ENCODE results near the gene CD28. TPM values are rescaled to one million over a fixed set of nuclear protein-coding genes. Genes with fewer than 3 reads are reported as not detected.

CD28 gene
- total RNA-seq, 1 experiment from 2014 or later = not detected

- Mint-ChIP-seq H3K4me1 (ENCODE audit: insufficient read depth, unreplicated experiment) (peaks cover 6% of the 10 kb centered on the region), H3K27me3 (ENCODE audit: insufficient read depth, unreplicated experiment) (no peaks in the 10 kb centered on the region), H3K4me3 (ENCODE audit: unreplicated experiment) (no peak overlapping the region), H3K36me3 (ENCODE audit: insufficient read depth, unreplicated experiment) (no peaks in the 10 kb centered on the region), H3K27ac (ENCODE audit: low read depth, unreplicated experiment) (no peak overlapping the region), H3K9me3 (ENCODE audit: unreplicated experiment) (no peaks in the 10 kb centered on the region)
- no peak for DNase-seq (ENCODE audit: unreplicated experiment)
- TF ChIP-seq CTCF (IDR thresholded peaks at IDR 0.05; ENCODE audit: unreplicated experiment) = no peak
- POLR2A ChIA-PET = interaction anchor here (1.3 kb wide), 1 partner anchor 28 kb away, joined by 3 read pairs; no protein-coding TSS in a partner anchor
- CTCF ChIA-PET = interaction anchor here (0.6 kb wide), 1 partner anchor 14 kb away, joined by 3 read pairs; no protein-coding TSS in a partner anchor
- intact Hi-C loops (cut with micrococcal nuclease) = no loop called here
- BruUV-seq (replicated peaks) = no TSS peak
Observed at GRCh38 chr2:203722411-203722810, 16.0 kb downstream of the CD28 start.

DNA sequence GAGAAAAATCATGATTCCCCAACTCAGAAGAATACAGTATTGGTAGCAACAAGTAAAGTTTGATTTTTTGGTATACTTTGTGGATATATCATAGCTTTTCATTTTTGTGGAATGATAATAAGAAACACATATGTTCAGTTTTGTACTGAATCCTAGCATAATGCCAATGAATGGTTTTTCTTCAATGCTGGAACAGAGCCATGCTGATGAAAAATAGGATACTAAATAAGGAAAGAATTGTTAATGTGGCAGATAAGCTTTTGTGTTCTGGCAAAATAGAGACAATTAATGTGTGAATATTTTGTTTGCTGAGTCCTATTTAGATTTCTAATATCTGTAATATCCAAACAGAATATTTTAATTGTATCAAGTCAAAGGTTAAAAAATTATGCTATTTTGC, 21.9 kb downstream of the CD28 start:
- TF ChIP-seq CTCF (IDR thresholded peaks at IDR 0.05; ENCODE audit: unreplicated experiment) = no peak
- DNase-seq (ENCODE audit: unreplicated experiment) = no peak
- no peaks in the 10 kb centered on the region for H3K27me3 Mint-ChIP-seq (ENCODE audit: insufficient read depth, unreplicated experiment)
- CTCF ChIA-PET = interaction anchor here (1.4 kb wide), 1 partner anchor 13 kb away, joined by 3 read pairs; no protein-coding TSS in a partner anchor
- intact Hi-C loops (cut with micrococcal nuclease) = no loop called here
- peaks cover 26% of the 10 kb centered on the region for H3K4me1 Mint-ChIP-seq (ENCODE audit: insufficient read depth, unreplicated experiment)
- POLR2A ChIA-PET = no interaction called here
- H3K27ac Mint-ChIP-seq (ENCODE audit: low read depth, unreplicated experiment) = no peak overlapping the region
- no peaks in the 10 kb centered on the region for H3K36me3 Mint-ChIP-seq (ENCODE audit: insufficient read depth, unreplicated experiment)
- H3K9me3 Mint-ChIP-seq (ENCODE audit: unreplicated experiment) = no peaks in the 10 kb centered on the region
- no peak overlapping the region for H3K4me3 Mint-ChIP-seq (ENCODE audit: unreplicated experiment)
- BruUV-seq (replicated peaks) = no TSS peak

GRCh38 chr2:203730076-203730729, 23.8 kb downstream of the CD28 start:
- Mint-ChIP-seq H3K36me3 (ENCODE audit: insufficient read depth, unreplicated experiment) (no peaks in the 10 kb centered on the region), H3K9me3 (ENCODE audit: unreplicated experiment) (no peaks in the 10 kb centered on the region), H3K4me3 (ENCODE audit: unreplicated experiment) (peak overlapping the region; percentile 13), H3K27ac (ENCODE audit: low read depth, unreplicated experiment) (peak overlapping the region; percentile 92), H3K4me1 (ENCODE audit: insufficient read depth, unreplicated experiment) (peaks cover 26% of the 10 kb centered on the region), H3K27me3 (ENCODE audit: insufficient read depth, unreplicated experiment) (no peaks in the 10 kb centered on the region)
- no peak for TF ChIP-seq CTCF (IDR thresholded peaks at IDR 0.05; ENCODE audit: unreplicated experiment)
- CTCF ChIA-PET = interaction anchor here (1.0 to 1.4 kb wide), 4 partner anchors 11 to 85 kb away, joined by 3 to 5 read pairs (median 3); no protein-coding TSS in a partner anchor
- POLR2A ChIA-PET = interaction anchor here (0.7 to 2.3 kb wide), 11 partner anchors 9 to 210 kb away, joined by 3 to 9 read pairs (median 4); no protein-coding TSS in a partner anchor
- TSS peak; percentile 83 for BruUV-seq (replicated peaks)
- intact Hi-C loops (cut with micrococcal nuclease) = loop anchor here (2.0 kb wide), 1 partner anchor 45 kb away; no protein-coding TSS in a partner anchor
- DNase-seq (ENCODE audit: unreplicated experiment) = peak; percentile 43

DNA sequence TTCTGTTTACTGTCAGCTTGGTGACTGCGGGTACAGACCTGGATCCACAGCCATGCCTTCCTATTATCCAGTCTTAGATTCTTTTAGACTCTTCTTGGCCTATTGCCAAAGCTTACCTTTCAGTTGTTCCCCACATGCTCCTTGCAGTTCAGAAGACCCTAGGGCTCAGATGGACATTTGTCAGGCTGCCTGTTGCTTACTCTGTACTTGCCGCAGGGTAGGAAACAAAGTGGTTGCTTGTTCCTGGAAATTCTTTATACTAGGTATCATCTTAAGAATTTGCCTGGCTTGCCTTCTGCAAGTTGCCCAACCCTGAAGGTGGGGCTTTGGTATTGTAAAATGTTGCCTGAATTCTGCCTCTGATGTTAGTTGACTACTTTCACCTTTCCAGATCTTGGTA, 24.4 kb downstream of the CD28 start:
- peaks cover 26% of the 10 kb centered on the region for H3K4me1 Mint-ChIP-seq (ENCODE audit: insufficient read depth, unreplicated experiment)
- BruUV-seq (replicated peaks) = no TSS peak

More for the DNA sequence above, 24.4 kb downstream of the CD28 start:
- TF ChIP-seq CTCF (IDR thresholded peaks at IDR 0.05; ENCODE audit: unreplicated experiment) = no peak
- POLR2A ChIA-PET = interaction anchor here (0.6 to 2.3 kb wide), 8 partner anchors 9 to 195 kb away, joined by 3 to 14 read pairs (median 4); no protein-coding TSS in a partner anchor
- CTCF ChIA-PET = interaction anchor here (1.0 to 1.4 kb wide), 4 partner anchors 10 to 84 kb away, joined by 3 to 5 read pairs (median 3); no protein-coding TSS in a partner anchor
- intact Hi-C loops (cut with micrococcal nuclease) = loop anchor here (2.0 kb wide), 1 partner anchor 46 kb away; no protein-coding TSS in a partner anchor
- H3K27me3 Mint-ChIP-seq (ENCODE audit: insufficient read depth, unreplicated experiment) = no peaks in the 10 kb centered on the region
- peak overlapping the region; percentile 92 for H3K27ac Mint-ChIP-seq (ENCODE audit: low read depth, unreplicated experiment)
- DNase-seq (ENCODE audit: unreplicated experiment) = peak; percentile 80
- peak overlapping the region; percentile 13 for H3K4me3 Mint-ChIP-seq (ENCODE audit: unreplicated experiment)
- H3K36me3 Mint-ChIP-seq (ENCODE audit: insufficient read depth, unreplicated experiment) = no peaks in the 10 kb centered on the region
- no peaks in the 10 kb centered on the region for H3K9me3 Mint-ChIP-seq (ENCODE audit: unreplicated experiment)
